WERI-Rb-1 (cell line): ENCODE results near the gene FOLR3.

Source experiments
- DNase-seq: peaks from one replicate; pipeline ENCODE4 v3.0.0-alpha.2; 2020
- H3K27ac ChIP-seq: fragments of 250-450 bp; sonication (Bioruptor Pico); 2 replicates; pipeline ENCODE4 v1.5.1; 2020; ENCODE audit warnings: mild to moderate bottlenecking, moderate library complexity
- H3K27me3 ChIP-seq: fragments of 250-450 bp; sonication (Bioruptor Pico); 2 replicates; pipeline ENCODE4 v1.5.1; 2021; ENCODE audit warnings: mild to moderate bottlenecking, low read depth, moderate library complexity; ENCODE audit not compliant: insufficient read depth, severe bottlenecking
- H3K36me3 ChIP-seq: fragments of 250-450 bp; sonication (Bioruptor Pico); 2 replicates; pipeline ENCODE4 v1.5.1; 2020; ENCODE audit warnings: mild to moderate bottlenecking, moderate library complexity
- H3K4me3 ChIP-seq: 2 replicates; pipeline ENCODE4 v1.5.1; 2011; ENCODE audit warnings: low read depth, mild to moderate bottlenecking, control low read depth, low read length
- H3K9me3 ChIP-seq: fragments of 250-450 bp; sonication (Bioruptor Pico); 2 replicates; pipeline ENCODE4 v1.5.1; 2021; ENCODE audit warnings: mild to moderate bottlenecking, moderate library complexity; ENCODE audit not compliant: severe bottlenecking
- CTCF ChIP-seq: IDR thresholded peaks from 2 replicates; pipeline ENCODE4 v1.5.1; 2011; ENCODE audit warnings: low read depth, mild to moderate bottlenecking, control low read depth, inconsistent platforms, low read length

Gene FOLR3

GRCh38 chr11:72102162-72102561 lies 33.4 kb upstream of the FOLR3 start:
- Histone ChIP-seq H3K9me3 (no peaks in the 10 kb centered on the region), H3K27me3 (no peaks in the 10 kb centered on the region), H3K27ac (peak overlapping the region; percentile 98), H3K4me3 (peak overlapping the region; percentile 92), H3K36me3 (peaks cover 39% of the 10 kb centered on the region)
- DNase-seq: no peak
- TF ChIP-seq CTCF: no peak

GRCh38 chr11:72102631-72102945 lies 32.9 kb upstream of the FOLR3 start:
- Histone ChIP-seq H3K36me3 (peaks cover 35% of the 10 kb centered on the region), H3K4me3 (peak overlapping the region; percentile 92), H3K27me3 (no peaks in the 10 kb centered on the region), H3K9me3 (no peaks in the 10 kb centered on the region), H3K27ac (peak overlapping the region; percentile 98)
- TF ChIP-seq CTCF: no peak
- DNase-seq: no peak

- peaks cover 31% of the 10 kb centered on the region for H3K36me3 ChIP-seq
- peak within 1 kb of the TSS; percentile 98 for H3K27ac ChIP-seq
- TF ChIP-seq CTCF: peak; percentile 55
- H3K27me3 ChIP-seq: no peaks in the 10 kb centered on the region
- H3K4me3 ChIP-seq: peak within 1 kb of the TSS; percentile 92
- no peaks in the 10 kb centered on the region for H3K9me3 ChIP-seq
- peak; percentile 99 for DNase-seq
These were observed 32.4 kb upstream of the FOLR3 start, which contains the start of gene LAMTOR1 for GRCh38 chr11:72102946-72103753. LAMTOR1 (minus strand) TSS chr11:72103297; CDS start chr11:72103224, 73 bp downstream.

GRCh38 chr11:72103754-72104167 lies 31.8 kb upstream of the FOLR3 start:
- no peak for DNase-seq
- Histone ChIP-seq H3K9me3 (no peaks in the 10 kb centered on the region), H3K27me3 (no peaks in the 10 kb centered on the region), H3K4me3 (peak overlapping the region; percentile 51), H3K36me3 (peaks cover 25% of the 10 kb centered on the region), H3K27ac (peak overlapping the region; percentile 85)
- no peak for TF ChIP-seq CTCF

GRCh38 chr11:72105888-72106287 lies 29.6 kb upstream of the FOLR3 start, which contains the start of gene TOMT:
TOMT (plus strand) TSS chr11:72105924; CDS start chr11:72105952, 28 bp downstream.
- Histone ChIP-seq H3K27me3 (no peaks in the 10 kb centered on the region), H3K9me3 (no peaks in the 10 kb centered on the region), H3K36me3 (peaks cover 17% of the 10 kb centered on the region), H3K27ac (no peak within 1 kb of the TSS), H3K4me3 (no peak within 1 kb of the TSS)
- no peak for DNase-seq
- TF ChIP-seq CTCF: no peak
